ENCODE measurements around the gene IPO4.

- TF ChIP-seq CTCF (IDR thresholded peaks at IDR 0.05; ENCODE audit: insufficient read depth, low read length) (no peak), REST (IDR thresholded peaks at IDR 0.05; ENCODE audit: insufficient replicate concordance, low read depth) (no peak), POLR2AphosphoS5 (IDR thresholded peaks at IDR 0.05; ENCODE audit: low read depth) (no peak), GABPA (IDR thresholded peaks at IDR 0.05; ENCODE audit: low read depth) (no peak), SPI1 (IDR thresholded peaks at IDR 0.05; ENCODE audit: borderline replicate concordance, low read depth) (no peak)
Measured at GRCh38 chr14:24211311-24211710, 22.7 kb upstream of the IPO4 start.

All from HL-60 (cell line).